ENCODE results near the gene SNX25. TPM values are rescaled to one million over a fixed set of nuclear protein-coding genes. Genes with fewer than 3 reads are reported as not detected.
"Not testable (repeated sequence)": the region's sequence is repeated elsewhere in the genome, so short reads cannot be mapped to it uniquely, and the experiment has no call there.

The SNX25 gene
- total RNA-seq, 4 donors from 2014 or later, result 12.4 to 92.4 (median 17.8) TPM

DNA sequence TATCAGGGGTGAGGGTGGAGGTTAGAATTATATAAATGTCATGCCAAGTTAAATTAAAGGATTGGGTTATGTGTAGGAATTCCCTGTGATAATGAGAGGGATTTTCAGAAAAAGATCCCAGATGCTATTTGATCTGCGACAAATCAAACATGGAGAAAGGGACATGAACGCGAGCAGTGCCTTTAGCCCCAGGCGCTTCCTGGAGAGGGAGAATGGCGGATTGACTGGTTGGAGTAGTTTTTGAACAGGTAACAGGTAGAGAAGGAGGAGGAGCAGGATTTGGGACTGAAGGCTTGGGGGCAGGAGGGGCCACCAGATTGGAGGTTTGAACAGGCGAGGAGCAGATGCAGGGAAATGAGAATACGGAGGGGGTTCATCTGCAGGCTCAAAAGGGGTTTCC lies 119.2 kb downstream of the SNX25 start:
- TF ChIP-seq POLR2A (IDR thresholded peaks at IDR 0.05), result no peak
- TF ChIP-seq, protein P1, sequence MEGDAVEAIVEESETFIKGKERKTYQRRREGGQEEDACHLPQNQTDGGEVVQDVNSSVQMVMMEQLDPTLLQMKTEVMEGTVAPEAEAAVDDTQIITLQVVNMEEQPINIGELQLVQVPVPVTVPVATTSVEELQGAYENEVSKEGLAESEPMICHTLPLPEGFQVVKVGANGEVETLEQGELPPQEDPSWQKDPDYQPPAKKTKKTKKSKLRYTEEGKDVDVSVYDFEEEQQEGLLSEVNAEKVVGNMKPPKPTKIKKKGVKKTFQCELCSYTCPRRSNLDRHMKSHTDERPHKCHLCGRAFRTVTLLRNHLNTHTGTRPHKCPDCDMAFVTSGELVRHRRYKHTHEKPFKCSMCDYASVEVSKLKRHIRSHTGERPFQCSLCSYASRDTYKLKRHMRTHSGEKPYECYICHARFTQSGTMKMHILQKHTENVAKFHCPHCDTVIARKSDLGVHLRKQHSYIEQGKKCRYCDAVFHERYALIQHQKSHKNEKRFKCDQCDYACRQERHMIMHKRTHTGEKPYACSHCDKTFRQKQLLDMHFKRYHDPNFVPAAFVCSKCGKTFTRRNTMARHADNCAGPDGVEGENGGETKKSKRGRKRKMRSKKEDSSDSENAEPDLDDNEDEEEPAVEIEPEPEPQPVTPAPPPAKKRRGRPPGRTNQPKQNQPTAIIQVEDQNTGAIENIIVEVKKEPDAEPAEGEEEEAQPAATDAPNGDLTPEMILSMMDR (IDR thresholded peaks at IDR 0.05), result no peak
- Histone ChIP-seq H3K27me3 (no peaks in the 10 kb centered on the region), H3K27ac (no peak overlapping the region), H3K4me1 (no peaks in the 10 kb centered on the region), H3K9me3 (no peaks in the 10 kb centered on the region), H3K4me3 (no peak overlapping the region), H3K36me3 (peaks cover 0 to 4% (median 0%) of the 10 kb centered on the region in 3 donors)
- no peak for DNase-seq

- H3K9me3 ChIP-seq, H3K4me1 ChIP-seq, DNase-seq, H3K4me3 ChIP-seq, H3K36me3 ChIP-seq, H3K27ac ChIP-seq, H3K27me3 ChIP-seq: not testable (repeated sequence)
Observed at GRCh38 chr4:185329879-185330510, 120.6 kb downstream of the SNX25 start.

DNA sequence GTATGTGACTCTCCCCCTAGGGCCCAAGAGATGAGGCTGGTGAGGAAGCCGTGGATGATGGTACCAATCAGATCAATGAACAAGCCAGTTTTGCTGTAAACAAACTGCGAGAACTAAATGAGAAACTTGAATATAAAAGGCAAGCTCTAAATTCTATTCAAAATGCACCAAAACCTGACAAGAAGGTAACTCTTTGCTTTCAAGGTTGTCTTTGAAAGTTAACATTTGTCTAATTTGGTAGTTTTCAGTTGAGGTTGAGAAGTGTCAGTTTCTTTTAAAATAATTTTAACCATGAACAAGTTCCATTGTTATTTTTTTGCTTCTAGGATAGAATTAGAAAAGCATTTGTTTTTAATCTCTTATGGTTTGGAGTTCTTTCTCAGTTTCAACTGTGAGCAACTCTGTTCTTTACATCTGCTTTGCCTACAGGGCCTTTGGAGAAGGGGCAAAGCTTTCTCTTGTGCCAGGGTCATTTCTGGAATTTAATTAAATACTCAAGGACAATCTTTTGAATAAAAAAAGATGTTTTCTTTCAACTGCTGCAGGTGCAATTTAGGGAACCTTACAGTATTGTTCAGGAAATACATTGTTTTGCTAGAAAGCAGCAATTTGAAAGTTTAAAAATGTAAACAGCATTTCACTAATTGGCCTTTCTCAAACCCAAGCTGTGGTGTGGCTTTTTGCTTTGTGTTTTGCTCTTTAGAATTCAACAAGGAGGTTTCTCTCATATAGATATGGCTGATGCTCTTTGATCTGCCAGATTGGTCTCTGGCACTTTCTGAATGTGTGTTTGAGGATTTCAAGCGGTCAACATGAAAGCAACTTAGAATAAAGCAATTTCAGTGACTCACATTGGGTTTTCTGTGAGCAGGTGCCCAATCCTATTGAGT lies 123.4 kb downstream of the SNX25 start:
- no peaks in the 10 kb centered on the region for H3K27me3 ChIP-seq
- H3K27ac ChIP-seq, result no peak overlapping the region
- no peak overlapping the region for H3K4me3 ChIP-seq
- H3K4me1 ChIP-seq, result no peaks in the 10 kb centered on the region
- H3K9me3 ChIP-seq, result no peaks in the 10 kb centered on the region
- peaks cover 0 to 4% (median 0%) of the 10 kb centered on the region in 3 donors for H3K36me3 ChIP-seq
- DNase-seq, result no peak
- TF ChIP-seq POLR2A (IDR thresholded peaks at IDR 0.05), result no peak
- TF ChIP-seq, protein P1 (IDR thresholded peaks at IDR 0.05), result no peak

- Histone ChIP-seq H3K27me3 (no peaks in the 10 kb centered on the region), H3K36me3 (peaks cover 0 to 2% (median 0%) of the 10 kb centered on the region in 3 donors), H3K4me1 (no peaks in the 10 kb centered on the region), H3K4me3 (no peak overlapping the region), H3K9me3 (no peaks in the 10 kb centered on the region), H3K27ac (no peak overlapping the region)
- no peak for DNase-seq
- no peak for TF ChIP-seq POLR2A (IDR thresholded peaks at IDR 0.05)
- TF ChIP-seq, protein P1 (IDR thresholded peaks at IDR 0.05), result no peak
Observed at GRCh38 chr4:185334326-185334725, 124.9 kb downstream of the SNX25 start.

- no peaks in the 10 kb centered on the region for H3K9me3 ChIP-seq
- DNase-seq, result no peak
Observed at GRCh38 chr4:185335579-185335978, 126.2 kb downstream of the SNX25 start.

More at GRCh38 chr4:185335579-185335978, 126.2 kb downstream of the SNX25 start:
- Histone ChIP-seq H3K36me3 (peaks cover 0 to under 1% (median 0%) of the 10 kb centered on the region in 3 donors), H3K27ac (no peak overlapping the region), H3K4me3 (no peak overlapping the region), H3K4me1 (no peaks in the 10 kb centered on the region), H3K27me3 (no peaks in the 10 kb centered on the region)
- TF ChIP-seq POLR2A (IDR thresholded peaks at IDR 0.05), result no peak
- TF ChIP-seq, protein P1 (IDR thresholded peaks at IDR 0.05), result no peak

All from Peyer's patch (tissue), 4 donors.